GM12801 (cell line): ENCODE results near the gene ZNF536.

Experiments
- TF ChIP-seq, protein P1 (sequence below): IDR thresholded peaks from one replicate; pipeline ENCODE4 v1.5.1; 2011; ENCODE audit warnings: control low read depth; ENCODE audit not compliant: insufficient read length; ENCODE audit errors: extremely low read depth

ZNF536 gene

DNA sequence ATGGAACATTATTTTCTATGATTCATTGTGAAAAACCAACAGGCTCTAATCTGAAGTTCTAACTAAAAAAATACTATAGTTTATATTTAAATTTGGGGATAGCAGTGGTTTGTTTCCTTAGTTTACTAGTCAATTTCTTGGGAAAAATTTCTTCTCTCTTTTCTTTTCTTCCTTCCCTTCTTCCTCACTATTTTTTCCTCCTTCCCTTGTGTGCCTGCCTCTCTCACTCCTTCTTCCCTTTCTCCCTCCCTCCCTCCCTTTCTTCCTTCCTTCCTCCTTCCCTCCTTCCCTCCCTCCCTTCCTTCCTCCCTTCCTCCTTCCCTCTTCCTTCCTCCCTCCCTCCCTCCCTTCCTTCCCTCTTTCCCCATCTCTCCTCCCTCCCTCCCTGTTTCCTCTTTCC, 226.5 kb downstream of the ZNF536 start:
- TF ChIP-seq, protein P1, sequence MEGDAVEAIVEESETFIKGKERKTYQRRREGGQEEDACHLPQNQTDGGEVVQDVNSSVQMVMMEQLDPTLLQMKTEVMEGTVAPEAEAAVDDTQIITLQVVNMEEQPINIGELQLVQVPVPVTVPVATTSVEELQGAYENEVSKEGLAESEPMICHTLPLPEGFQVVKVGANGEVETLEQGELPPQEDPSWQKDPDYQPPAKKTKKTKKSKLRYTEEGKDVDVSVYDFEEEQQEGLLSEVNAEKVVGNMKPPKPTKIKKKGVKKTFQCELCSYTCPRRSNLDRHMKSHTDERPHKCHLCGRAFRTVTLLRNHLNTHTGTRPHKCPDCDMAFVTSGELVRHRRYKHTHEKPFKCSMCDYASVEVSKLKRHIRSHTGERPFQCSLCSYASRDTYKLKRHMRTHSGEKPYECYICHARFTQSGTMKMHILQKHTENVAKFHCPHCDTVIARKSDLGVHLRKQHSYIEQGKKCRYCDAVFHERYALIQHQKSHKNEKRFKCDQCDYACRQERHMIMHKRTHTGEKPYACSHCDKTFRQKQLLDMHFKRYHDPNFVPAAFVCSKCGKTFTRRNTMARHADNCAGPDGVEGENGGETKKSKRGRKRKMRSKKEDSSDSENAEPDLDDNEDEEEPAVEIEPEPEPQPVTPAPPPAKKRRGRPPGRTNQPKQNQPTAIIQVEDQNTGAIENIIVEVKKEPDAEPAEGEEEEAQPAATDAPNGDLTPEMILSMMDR: no peak

DNA sequence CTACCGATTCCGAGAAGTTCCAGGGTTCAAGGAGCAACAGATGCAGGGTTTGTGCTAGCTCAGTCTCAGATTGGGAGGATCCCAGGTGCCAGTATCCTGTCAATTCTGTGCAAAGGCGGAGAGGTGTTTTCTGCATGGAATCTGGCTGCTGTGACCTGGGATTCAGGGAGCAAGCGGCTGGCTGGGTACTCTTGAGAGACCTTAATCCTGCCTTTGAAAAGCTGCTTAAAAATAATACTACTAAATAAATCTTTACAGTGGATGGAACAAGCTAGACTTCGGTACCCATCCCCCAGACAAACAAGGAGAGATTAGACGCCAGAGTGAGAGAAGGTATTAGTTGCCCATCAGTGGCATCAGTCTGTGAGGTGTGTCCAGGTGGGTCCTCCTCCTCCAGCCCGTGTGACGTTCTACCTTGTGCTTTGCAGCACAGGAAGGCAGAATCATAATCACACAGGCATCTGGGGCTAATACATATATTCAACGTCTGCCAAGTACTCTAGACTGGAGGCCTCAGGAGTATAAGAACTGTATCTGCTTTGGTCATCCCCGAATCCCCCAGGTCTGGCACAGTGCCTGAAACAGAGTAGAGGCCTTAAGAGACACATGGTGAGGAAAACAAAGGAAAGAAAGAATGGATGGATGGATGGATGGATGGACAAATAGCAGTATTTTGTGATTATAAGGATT, 230.6 kb downstream of the ZNF536 start:
- TF ChIP-seq, protein P1: no peak

DNA sequence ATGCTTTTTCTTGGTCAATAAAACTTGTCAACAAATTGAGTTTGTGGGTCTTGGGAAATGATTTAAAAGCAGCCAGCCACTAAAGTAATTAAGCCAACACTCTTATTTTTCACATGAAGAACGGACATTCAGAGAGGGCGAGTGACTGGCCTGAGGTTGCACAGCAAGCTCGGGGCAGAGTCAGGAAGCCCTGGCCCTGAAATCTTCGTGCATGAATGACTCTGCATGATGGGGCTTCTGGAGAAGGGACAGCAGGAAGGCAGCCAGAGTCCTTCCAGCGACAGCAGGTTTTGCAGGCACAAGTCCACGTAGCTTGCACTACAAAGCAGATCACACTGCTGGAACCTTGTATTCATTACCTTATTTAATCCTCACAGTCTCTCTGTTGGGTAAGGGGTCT, 232.5 kb downstream of the ZNF536 start:
- TF ChIP-seq, protein P1: no peak

DNA sequence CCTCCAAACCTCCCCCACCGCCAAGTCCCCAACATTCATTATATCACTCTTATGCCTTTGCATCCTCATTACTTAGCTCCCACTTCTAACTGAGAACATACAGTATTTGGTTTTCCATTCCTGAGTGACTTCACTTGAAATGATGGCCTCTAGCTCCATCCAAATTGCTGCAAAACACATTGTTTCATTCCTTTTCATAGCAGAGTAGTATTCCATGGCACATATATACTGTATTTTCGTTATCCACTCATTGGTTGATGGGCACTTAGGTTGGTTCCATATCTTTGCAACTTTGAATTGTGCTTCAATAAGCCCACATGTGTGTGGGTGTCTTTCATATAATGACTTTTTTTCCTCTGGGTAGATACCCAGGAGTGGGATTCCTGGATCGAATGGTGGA, 233.1 kb downstream of the ZNF536 start:
- TF ChIP-seq, protein P1: no peak

DNA sequence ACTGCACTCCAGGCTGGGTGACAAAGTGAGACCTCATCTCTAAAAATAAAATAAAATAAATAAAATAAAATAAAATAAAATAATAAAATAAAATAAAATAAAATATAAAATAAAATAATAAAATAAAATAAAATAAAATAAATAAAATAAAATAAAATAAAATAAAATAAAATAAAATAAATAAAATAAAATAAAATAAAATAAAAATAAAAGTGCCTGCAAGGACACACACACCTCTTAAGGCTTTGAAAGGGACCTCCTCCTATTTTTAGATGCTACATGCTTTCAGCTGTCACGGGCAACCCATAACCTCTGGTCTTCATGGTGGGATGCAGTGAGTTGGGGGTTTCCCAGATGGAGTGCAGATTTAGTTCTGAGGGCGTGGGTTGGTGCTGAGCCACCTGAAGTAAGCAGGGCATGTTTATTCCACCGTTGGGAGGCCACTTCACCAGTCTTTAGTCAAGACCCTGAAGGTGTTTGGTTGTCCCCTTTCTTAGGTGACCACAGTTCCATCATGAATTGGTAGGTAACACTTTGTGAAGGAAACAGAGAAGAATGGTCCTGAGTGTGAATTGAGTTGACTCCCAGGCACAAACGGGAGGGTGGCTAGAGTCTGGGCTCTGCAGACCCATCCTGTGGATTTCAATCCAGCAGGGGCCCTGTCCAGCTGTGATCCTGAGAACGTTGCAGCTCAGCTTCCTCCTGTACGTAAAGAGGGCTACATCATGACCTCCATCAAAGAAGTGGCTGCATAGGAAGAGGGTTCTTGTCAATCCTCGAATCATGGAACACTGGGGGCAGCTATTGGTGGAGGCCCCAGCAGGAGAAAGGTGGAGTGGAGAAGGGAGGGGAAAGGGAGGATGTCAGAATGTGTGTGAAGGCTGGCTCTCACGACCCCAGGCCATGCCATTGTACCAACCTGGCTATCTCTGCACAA, 234.2 kb downstream of the ZNF536 start:
- TF ChIP-seq, protein P1: no peak
